ENCODE measurements around the gene USP34.
A peak's percentile ranks its signal among the peaks of the same experiment; 100 is the strongest.

The USP34 gene

GRCh38 chr2:61359058-61359457, 111.8 kb downstream of the USP34 start:
- no peak for ATAC-seq
- TF ChIP-seq TSHZ2 (CRISPR knock-in tag; IDR thresholded peaks at IDR 0.05), result no peak
- TF ChIP-seq ZFP3 (CRISPR knock-in tag; IDR thresholded peaks at IDR 0.05), result no peak
- no peak for TF ChIP-seq ZNF8 (CRISPR knock-in tag; IDR thresholded peaks at IDR 0.05)
- TF ChIP-seq RARB (CRISPR knock-in tag; IDR thresholded peaks at IDR 0.05), result no peak
- TF ChIP-seq GLIS3 (CRISPR knock-in tag; IDR thresholded peaks at IDR 0.05), result no peak
- no peak for TF ChIP-seq ZC3H10 (CRISPR knock-in tag; IDR thresholded peaks at IDR 0.05)
- TF ChIP-seq SNAI2 (CRISPR knock-in tag; IDR thresholded peaks at IDR 0.05), result no peak
- no peak for TF ChIP-seq OSR1 (CRISPR knock-in tag; IDR thresholded peaks at IDR 0.05)
- TF ChIP-seq PPARA (CRISPR knock-in tag; IDR thresholded peaks at IDR 0.05; ENCODE audit: borderline replicate concordance), result no peak
- TF ChIP-seq ESRRG (CRISPR knock-in tag; IDR thresholded peaks at IDR 0.05), result no peak
- no peak for TF ChIP-seq TOX (CRISPR knock-in tag; IDR thresholded peaks at IDR 0.05; ENCODE audit: borderline replicate concordance)
- TF ChIP-seq, protein P1, sequence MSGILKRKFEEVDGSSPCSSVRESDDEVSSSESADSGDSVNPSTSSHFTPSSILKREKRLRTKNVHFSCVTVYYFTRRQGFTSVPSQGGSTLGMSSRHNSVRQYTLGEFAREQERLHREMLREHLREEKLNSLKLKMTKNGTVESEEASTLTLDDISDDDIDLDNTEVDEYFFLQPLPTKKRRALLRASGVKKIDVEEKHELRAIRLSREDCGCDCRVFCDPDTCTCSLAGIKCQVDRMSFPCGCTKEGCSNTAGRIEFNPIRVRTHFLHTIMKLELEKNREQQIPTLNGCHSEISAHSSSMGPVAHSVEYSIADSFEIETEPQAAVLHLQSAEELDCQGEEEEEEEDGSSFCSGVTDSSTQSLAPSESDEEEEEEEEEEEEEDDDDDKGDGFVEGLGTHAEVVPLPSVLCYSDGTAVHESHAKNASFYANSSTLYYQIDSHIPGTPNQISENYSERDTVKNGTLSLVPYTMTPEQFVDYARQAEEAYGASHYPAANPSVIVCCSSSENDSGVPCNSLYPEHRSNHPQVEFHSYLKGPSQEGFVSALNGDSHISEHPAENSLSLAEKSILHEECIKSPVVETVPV (CRISPR knock-in tag; IDR thresholded peaks at IDR 0.05), result no peak
- TF ChIP-seq ZFP30 (CRISPR knock-in tag; IDR thresholded peaks at IDR 0.05), result no peak
- TF ChIP-seq, protein P2, sequence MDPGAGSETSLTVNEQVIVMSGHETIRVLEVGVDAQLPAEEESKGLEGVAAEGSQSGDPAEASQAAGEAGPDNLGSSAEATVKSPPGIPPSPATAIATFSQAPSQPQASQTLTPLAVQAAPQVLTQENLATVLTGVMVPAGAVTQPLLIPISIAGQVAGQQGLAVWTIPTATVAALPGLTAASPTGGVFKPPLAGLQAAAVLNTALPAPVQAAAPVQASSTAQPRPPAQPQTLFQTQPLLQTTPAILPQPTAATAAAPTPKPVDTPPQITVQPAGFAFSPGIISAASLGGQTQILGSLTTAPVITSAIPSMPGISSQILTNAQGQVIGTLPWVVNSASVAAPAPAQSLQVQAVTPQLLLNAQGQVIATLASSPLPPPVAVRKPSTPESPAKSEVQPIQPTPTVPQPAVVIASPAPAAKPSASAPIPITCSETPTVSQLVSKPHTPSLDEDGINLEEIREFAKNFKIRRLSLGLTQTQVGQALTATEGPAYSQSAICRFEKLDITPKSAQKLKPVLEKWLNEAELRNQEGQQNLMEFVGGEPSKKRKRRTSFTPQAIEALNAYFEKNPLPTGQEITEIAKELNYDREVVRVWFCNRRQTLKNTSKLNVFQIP (CRISPR knock-in tag; IDR thresholded peaks at IDR 0.05; ENCODE audit: borderline replicate concordance, low read depth), result no peak
- TF ChIP-seq ZNF70 (CRISPR knock-in tag; IDR thresholded peaks at IDR 0.05), result no peak

- ATAC-seq, result no peak
- TF ChIP-seq ARNTL (CRISPR knock-in tag; IDR thresholded peaks at IDR 0.05; ENCODE audit: borderline replicate concordance, low read depth) (no peak), ISL1 (CRISPR knock-in tag; IDR thresholded peaks at IDR 0.05) (no peak), ZC3H10 (CRISPR knock-in tag; IDR thresholded peaks at IDR 0.05) (no peak), ZNF565 (CRISPR knock-in tag; conservative IDR thresholded peaks at IDR 0.05; ENCODE audit: low read depth) (no peak), CSDC2 (CRISPR knock-in tag; IDR thresholded peaks at IDR 0.05) (no peak), TSHZ2 (CRISPR knock-in tag; IDR thresholded peaks at IDR 0.05) (no peak)
These were observed 113.2 kb downstream of the USP34 start for GRCh38 chr2:61357681-61358080.

DNA sequence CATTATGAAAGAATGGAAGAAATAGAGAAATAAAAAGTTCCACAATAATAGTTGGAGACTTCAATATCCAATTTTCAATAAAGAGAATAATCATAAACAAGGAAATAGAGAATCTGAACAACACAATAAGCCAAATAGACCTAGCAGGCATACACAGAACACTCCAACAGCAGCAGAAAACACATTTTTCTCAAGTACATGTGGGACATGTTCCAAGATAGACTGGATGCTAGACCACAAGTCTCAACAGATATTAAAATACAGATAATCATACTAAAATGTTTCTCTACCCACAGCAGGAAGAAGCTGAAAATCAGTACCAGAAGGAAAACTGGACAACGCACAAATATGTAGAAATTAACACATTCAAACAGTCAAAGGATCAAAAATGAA, 113.9 kb downstream of the USP34 start:
- TF ChIP-seq TSHZ2 (CRISPR knock-in tag; IDR thresholded peaks at IDR 0.05), result no peak
- TF ChIP-seq BACH2 (CRISPR knock-in tag; IDR thresholded peaks at IDR 0.05; ENCODE audit: borderline replicate concordance), result no peak
- ATAC-seq, result peak; percentile 25; the same call in 1 of the 3 replicates
